Raji (cell line): ENCODE data around the gene MESP2.

Source experiments
- POLR2A ChIP-seq: IDR thresholded peaks from 2 replicates; pipeline ENCODE4 v1.6.1; 2011; ENCODE audit warnings: low read depth, low read length, control low read depth; ENCODE audit not compliant: insufficient read depth

The MESP2 gene

GRCh38 chr15:89799918-89800498 is 23.9 kb downstream of the MESP2 start:
- TF ChIP-seq POLR2A, result no peak

DNA sequence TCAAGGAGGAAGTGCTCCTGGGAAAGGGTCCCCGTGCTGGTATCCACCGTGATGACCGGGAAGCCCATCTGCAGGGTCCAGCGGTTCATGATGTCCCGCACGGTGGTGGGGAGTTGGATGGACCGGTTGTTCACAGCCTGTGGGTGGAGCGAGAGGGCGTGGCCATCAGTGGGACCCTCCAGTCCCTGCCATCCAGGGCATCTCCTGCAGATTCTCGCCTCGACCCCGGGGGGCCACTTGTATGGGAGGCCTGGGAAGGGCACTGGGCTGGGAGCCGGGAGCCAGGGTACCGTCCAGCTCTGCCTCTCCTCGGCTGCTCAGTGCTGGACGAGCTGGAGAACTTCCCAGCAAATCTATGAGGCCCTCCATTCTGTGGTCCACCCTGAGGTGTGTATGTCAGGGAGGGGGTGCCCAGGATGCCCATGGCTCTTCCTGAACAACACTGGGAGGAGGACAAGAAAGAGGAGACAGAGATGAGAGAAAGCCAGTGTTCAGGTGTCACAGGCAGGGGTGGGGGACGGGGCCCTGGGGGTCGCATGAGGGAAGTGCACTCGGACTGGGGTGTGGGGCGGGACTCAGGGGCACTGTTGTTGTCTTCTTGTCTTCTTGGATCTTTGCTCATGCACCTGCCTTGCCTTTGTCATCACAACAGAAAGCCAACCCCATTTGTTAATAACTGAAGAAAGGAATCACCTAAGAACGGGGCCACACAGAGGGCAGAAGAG is 25.5 kb downstream of the MESP2 start:
- no peak for TF ChIP-seq POLR2A

- TF ChIP-seq POLR2A, result no peak
Measured at GRCh38 chr15:89802231-89802928, 26.2 kb downstream of the MESP2 start.

DNA sequence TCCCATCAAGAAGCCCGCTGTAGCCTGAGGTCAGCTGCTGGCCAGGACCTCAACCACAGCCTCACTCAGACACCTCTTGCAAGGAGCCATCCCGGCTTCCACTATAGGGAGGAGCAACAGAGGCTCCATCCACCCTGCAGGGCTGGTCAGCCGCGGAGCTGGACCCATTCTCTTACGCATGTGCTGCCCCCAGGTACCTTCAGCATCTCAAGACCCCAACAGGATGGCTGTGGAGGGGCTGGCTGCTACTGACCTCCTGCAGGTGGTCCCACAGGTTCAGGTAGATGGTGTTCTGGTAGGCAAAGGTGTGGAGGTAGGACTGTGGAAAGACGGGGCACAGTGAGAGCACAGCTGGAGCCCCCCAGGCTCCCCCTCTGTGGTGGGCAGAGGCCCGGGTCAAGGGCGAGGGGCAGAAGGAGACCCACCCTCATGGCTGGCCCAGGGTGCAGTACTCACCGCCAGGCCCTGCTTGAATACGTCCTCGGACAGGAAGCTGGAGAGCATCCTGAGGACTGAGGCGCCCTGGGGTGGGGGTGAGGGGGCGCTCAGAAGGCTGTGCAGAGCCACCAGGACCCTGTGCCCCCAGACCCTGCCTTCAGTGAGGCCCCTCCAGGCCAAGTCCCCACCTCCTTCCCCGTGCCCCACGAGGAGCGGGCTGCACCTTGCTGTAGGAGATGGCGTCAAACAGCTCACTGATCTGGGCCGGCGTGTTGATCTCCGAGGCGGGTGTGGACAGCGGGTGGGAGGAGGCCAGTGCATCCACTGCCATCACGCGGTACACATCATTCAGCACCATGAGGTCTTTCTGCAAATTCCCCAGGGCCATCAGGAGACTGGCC is 27.1 kb downstream of the MESP2 start:
- TF ChIP-seq POLR2A, result no peak

GRCh38 chr15:89803941-89804800 is 28.0 kb downstream of the MESP2 start:
- no peak for TF ChIP-seq POLR2A

- no peak for TF ChIP-seq POLR2A
Measured at GRCh38 chr15:89805241-89806209, 29.4 kb downstream of the MESP2 start.

GRCh38 chr15:89806210-89806558 is 30.1 kb downstream of the MESP2 start:
- TF ChIP-seq POLR2A, result no peak

GRCh38 chr15:89806559-89807550 is 30.7 kb downstream of the MESP2 start:
- no peak for TF ChIP-seq POLR2A

DNA sequence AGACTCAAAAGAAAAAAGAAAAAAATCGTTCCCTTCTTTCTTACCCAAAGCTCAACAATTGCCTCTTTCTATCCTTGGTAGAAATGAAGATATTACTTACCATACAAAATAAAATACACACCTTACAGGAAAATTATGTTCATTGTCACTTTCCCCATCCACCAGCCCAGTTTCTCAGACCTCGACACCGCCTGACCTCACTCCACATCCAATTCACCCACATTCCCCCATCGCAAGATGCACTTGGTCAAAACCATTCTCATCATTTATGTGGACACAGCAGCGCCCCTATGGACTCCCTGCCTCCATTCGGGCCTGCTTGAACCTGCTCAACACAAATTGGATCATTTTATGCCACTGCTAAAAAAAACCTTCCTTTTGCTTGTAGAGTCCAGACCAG is 31.6 kb downstream of the MESP2 start:
- TF ChIP-seq POLR2A, result no peak

DNA sequence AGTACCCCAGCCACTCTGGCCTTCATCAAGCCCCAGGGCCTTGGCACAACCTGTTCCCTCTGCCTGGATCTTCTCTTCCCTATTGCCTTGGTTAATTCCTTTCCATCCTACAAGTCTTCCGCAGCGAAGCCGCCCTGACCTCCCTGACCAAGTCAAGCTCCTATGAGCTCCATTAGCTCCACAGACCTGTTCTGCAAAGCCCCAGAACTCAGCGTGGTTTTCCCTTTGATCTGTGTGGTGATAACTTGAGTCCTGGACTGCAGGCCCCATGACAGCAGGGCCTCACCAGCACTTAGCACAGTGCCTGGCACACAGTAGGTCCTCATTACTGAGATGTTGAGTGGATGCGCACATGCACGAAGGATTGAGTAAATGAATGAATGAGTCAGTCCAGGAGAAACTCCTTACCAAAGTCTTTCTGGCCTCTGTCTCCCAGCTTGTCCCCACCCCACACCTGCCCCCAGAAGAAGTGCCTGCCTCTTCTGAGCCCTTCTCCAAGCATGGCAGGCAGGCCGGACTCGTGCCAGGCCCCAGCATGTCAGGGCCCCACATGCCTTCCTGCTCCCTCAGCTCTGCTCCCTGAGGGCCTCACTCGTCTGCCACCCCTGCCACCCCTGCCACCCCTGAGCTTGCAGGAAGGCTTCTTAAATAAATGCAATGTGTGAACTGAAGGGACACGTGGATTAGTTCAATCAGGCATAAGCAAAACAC is 32.2 kb downstream of the MESP2 start:
- no peak for TF ChIP-seq POLR2A

- TF ChIP-seq POLR2A, result no peak
Measured at GRCh38 chr15:89809093-89809786, 33.1 kb downstream of the MESP2 start.
